NCI-H2227 treated with DMSO at 0.1 percent for 48 hours (cell line): ENCODE results near the gene SCN10A.
A peak's percentile ranks its signal among the peaks of the same experiment; 100 is the strongest.

Experiments used
- DNase-seq: peaks from one replicate; lab custom pipeline; 2025; lab: John Stamatoyannopoulos, UW

The SCN10A gene

DNA sequence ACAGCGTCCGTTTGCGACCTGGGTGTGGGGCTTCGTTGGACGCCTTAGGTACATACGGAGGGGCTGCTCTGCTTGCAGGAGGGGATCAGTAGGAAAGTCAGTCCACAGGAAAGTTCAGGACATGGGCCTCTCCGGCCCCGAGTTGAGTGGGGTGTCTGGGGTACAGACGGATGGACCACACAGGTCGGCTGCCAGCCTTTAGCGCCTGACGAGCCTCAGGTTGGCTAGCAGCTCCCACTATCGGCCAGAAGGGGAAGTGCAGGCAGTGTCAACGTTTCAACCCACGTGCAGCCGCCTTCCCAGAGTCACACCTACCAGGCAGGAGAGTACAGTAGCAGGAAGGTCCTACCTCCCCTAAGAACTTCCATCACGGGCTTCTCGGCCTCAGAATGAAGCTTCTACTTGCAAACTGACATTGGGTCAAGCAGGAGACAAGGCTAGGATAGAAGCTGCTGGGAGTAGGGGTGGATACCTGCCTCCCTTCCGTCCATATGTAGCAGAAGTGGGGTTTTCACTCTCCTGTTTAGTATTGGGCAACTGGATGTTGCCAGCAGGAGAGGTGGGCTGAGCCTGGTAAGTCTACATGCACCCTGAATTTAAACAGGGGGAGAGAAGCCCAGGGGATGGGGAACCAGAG lies 164.7 kb downstream of the SCN10A start:
- DNase-seq = peak; percentile 39

DNA sequence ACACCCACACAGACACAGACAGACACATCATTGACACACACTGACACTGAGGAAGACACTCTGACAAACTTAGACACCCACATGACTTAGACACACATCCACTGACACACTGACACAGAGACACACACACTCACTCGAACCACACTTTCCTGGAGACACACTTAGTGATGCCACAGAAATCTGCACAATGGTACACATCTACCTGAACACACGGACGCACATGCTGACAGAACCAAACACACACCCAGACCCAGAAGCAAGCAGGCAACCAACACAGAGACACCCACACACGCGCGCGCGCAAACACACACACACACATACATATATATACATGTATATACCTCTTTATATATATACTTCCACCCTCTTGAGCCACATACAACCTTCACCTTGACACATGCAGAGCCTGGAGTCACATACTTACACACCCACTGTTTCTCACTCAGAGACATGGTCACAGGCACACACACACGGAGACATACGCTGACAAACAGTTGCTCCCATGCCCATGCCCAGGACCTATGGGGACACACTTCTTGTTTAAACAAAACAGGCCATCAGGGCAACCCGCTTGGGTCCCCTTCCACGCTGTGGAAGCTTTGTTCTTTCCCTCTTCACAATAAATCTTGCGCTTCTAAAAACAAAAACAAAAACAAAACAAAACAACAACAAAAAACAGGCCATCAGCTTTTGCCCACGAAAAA lies 165.6 kb downstream of the SCN10A start:
- DNase-seq = no peak

DNA sequence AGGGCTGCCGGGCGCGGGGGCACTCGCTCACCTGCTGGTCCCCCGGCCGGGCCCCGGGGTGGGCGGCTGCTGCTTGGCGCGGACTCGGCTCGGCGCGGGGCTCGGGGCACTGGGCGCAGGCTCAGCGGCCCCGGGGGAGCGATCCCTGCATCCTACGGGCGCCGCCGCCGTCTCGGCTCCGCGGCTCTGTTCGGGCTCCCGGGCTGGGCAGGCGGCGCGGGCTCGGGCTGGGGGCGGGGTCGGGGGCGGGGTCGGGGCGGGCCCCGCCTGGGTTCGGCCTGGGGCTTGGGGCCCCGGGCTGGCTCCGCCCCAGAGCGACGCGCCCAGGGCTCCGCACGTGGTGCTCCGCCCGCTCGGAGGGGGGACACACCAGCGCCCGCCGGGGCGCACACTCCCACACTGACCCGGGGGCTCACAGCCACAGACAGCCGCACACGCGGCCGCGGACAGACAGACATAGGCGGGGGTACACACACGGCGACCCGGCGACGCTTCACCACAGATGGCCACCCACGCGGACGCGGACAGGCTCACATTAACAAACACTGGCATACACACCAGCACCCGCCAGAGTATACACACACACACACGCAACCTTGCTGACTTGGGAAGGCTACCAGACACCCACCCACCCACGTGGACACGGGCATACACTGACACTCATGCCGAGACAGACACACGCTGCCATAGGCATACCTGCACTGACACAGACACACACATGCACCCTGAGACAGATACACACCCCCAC lies 166.3 kb downstream of the SCN10A start, which contains the start of gene SCN5A:
TSS of gene SCN5A (minus strand) at position 188 of the 748 bp plus-strand sequence. CDS start 16,380 bp downstream, outside the sequence.
- no peak for DNase-seq

DNA sequence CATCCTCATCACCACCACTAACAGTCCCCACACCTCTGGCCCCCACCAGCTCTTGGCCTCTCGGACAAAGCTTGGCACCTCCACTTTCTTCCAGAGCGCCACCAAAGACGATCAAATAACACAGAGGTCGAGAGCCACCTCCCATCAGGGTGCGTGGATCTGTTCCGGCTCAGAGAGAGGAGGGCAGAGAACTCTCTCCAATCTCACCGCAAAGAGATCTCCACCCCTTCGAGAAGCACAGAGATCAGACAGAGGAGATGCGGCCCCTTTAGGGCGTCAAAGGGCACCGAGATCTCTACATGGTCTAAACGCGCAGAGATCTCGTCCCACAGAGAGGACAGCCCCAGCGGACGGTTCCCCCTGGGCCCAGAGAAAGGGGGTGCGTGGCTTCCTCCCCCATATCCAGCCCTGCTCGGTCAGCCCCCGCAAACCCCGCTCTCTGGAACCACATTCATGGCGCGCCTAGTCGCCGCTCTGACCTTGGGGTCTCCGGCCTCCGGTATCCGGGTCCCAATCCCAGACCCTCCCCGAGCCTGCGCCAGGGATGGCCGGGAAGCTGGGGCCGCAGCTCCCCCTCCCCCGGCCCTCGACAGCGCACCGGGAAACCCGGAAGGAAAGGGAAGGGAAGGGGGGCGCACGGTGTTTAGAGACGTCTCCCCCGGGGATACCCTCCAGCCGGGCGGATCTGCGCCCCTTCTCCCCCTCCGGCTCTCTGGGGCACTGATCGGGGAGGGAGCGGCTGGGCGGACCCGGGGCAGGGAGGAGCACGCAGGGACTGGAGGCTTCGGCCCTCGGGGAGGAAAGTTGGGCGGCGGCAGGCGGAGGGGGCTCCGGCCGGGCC lies 167.1 kb downstream of the SCN10A start:
- DNase-seq = no peak

DNA sequence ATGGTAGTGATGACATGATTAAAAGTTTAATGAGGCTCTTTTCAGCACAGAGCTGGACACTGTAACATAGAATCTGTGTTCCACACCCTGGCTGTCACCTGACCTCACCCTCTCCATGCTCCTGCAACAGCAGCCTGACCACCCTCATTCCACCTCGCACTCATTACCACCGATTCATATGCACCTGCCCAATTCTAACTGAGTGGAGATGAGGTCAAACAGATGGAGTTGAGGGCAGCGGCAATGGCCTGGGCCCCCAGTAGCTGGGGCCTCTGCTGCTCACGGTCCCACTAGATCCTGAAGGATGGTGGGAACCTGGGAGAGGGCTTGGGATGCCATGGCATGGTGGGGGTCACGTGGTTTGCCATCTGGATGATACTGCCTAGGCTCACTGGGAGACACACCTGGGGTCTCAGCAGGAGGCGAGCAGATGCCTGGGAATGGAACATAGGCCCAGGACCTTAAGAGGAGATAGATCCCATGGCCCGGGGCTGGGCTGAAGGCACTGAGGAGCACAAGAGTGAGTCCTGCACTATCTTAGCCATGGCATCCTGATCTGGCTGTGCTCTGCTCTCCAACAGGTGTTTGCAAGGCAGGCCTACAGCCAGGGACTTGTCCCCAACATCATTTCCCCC lies 167.9 kb downstream of the SCN10A start:
- DNase-seq = no peak

DNA sequence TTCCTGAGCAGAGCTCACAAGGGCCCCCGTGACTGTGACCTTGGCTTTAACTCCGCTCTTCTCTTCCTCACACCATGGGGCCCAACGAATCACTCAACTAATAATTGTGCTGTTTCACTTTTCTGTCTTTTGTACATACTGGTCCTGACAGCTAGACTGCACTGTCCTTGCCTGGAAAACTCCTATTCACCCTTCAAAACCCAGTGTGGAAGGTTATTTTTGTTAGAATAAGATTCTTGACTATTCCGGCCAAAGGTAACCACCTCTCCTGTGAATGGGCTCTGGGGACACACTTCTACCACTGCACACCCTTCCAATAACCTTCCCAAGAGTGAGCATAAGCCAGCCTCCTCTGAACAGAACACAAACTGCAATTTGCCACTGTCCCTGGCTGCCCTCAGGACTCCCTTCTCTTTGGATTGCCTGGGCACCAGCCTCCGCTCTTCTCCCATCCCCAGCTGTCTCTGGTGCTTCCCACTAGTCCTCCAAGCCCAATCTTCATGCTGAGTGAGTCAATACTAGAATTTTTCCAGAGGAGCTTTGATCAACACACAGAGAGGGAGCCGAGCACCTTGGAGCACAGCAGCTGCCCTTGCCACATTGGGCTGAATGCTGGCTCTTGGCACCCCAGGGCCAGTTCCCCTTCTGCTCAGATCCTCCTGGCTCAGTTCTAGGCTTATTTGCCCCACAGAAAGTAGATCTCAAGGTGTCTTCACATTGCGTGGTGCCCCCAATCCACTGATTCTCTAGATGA lies 168.6 kb downstream of the SCN10A start:
- DNase-seq = no peak
